ENCODE measurements around the gene LTA.
A peak's percentile ranks its signal among the peaks of the same experiment; 100 is the strongest.

LTA gene

DNA sequence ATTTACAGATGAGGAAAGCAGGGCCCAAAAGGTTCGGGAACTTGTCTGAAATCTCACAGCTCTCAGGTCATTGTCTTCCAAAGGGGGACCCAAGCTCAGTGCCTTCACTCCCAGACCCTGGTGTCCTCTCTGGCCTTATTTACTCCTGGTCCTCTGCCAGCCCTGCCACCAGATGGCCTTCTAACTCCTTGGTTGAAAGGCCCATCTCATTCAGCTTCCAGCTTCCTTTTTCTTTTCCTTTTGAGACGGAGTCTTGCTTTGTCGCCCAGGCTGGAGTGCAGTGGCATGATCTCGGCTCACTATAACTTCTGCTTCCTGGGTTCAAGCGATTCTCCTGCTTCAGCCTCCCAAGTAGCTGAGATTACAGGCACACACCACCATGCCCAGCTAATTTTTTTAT is 20.7 kb upstream of the LTA start:
- TF ChIP-seq, protein P1, sequence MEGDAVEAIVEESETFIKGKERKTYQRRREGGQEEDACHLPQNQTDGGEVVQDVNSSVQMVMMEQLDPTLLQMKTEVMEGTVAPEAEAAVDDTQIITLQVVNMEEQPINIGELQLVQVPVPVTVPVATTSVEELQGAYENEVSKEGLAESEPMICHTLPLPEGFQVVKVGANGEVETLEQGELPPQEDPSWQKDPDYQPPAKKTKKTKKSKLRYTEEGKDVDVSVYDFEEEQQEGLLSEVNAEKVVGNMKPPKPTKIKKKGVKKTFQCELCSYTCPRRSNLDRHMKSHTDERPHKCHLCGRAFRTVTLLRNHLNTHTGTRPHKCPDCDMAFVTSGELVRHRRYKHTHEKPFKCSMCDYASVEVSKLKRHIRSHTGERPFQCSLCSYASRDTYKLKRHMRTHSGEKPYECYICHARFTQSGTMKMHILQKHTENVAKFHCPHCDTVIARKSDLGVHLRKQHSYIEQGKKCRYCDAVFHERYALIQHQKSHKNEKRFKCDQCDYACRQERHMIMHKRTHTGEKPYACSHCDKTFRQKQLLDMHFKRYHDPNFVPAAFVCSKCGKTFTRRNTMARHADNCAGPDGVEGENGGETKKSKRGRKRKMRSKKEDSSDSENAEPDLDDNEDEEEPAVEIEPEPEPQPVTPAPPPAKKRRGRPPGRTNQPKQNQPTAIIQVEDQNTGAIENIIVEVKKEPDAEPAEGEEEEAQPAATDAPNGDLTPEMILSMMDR (IDR thresholded peaks at IDR 0.05; ENCODE audit: extremely low read depth, missing control alignments) = peak; percentile 88
- peak; percentile 71 for DNase-seq (ENCODE audit: low spot score)

DNA sequence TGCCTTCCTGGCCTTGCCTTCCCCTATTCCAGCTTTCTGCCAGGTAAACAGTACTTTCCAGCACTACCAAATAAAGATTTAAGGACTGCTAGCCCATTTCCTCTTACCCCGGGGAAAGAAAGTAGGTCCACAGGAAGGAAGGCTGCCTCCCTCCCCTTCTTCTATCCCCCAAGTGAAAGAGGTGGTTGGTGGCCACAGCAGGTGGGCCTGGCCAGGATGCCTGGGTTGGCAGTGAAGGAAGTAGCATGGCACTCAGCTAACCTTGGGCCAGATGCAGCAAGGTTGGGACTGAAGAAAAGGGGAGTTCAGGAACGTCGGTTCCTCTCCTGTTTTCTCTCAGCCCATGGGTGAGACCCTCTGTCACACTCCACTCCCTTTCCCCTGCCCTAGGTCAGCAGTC is 15.8 kb upstream of the LTA start:
- TF ChIP-seq, protein P1 (IDR thresholded peaks at IDR 0.05; ENCODE audit: extremely low read depth, missing control alignments) = no peak
- no peak for DNase-seq (ENCODE audit: low spot score)

DNA sequence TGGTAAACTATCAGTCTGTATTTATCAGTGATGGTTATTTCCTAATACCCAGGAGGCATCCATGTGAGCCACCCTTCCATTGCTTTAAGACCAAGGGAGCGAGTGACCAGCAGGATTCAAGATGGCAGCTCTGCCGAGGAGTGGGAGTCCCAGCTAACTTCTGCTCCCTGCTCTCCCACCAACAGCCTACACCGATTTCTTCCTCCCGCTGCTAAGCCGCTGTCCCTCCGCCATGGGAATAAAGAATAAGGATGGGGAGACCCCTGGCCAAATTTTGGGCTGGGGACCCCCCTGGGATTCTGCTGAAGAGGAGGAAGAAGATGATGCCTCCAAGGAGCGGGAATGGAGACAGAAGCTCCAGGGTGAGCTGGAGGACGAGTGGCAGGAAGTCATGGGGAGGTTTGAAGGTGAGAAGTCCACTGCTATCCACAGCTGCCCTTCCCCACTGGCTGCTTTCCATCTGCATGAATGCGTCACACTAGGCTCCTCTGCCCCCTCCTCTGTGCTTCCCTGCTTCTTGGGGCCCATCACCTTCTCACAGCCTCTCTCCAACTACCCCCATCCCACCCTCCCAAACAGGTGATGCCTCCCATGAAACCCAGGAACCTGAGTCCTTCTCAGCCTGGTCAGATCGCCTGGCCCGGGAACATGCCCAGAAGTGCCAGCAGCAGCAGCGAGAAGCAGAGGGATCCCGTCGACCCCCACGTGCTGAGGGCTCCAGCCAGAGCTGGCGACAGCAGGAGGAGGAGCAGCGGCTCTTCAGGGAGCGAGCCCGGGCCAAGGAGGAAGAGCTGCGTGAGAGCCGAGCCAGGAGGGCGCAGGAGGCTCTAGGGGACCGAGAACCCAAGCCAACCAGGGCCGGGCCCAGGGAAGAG is 14.4 kb upstream of the LTA start:
- DNase-seq (ENCODE audit: low spot score) = no peak
- TF ChIP-seq, protein P1 (IDR thresholded peaks at IDR 0.05; ENCODE audit: extremely low read depth, missing control alignments) = no peak

DNA sequence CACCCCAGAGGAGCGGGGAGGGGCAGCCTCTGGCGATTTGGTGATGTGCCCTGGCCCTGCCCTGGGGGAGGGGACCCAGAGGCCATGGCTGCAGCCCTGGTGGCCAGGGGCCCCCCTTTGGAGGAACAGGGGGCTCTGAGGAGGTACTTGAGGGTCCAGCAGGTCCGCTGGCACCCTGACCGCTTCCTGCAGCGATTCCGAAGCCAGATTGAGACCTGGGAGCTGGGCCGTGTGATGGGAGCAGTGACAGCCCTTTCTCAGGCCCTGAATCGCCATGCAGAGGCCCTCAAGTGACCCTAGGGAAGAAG is 13.8 kb upstream of the LTA start:
- TF ChIP-seq, protein P1 (IDR thresholded peaks at IDR 0.05; ENCODE audit: extremely low read depth, missing control alignments) = no peak
- DNase-seq (ENCODE audit: low spot score) = no peak

DNA sequence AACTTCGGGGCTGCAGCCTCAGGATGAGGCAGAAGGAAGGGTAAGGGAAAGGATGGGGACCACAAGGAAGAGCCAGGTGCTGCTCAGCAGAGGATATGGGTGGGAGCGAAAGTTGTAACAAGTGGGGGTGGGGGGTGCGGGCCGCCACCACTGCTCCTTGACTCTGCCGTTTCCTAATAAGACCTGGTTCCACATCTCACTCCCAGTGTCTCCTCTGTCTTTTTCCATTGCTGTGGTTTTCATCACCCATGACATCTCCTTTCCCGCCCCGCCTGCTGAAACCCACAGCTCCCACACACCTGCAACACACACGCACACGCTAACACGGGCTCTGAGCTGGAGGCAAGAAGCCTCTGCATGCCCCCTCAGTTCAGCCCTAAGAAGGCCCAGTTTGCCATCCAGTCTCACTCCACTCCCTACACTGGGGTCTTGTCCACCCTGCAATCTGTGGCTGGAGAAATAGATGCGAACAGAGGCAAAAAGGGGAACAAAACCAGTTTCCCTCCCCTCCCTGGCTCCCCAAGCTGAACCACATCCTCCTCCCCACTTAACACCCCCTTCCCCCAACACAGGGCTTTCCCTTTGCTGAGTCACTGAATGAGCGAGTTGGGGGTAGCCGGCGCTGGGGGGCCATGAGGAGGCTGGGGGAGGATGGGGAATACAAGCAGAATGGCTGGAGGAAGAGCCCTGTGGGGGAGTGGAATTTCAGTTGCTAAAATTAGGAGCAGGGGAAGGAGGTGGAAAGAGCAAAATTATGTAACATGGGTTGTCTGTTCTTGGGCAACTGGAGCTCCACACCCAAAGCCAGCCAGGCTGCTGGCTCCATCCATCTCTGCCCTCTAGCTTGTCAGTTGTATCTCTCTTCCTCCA is 13.2 kb upstream of the LTA start:
- DNase-seq (ENCODE audit: low spot score) = peak; percentile 77
- TF ChIP-seq, protein P1 (IDR thresholded peaks at IDR 0.05; ENCODE audit: extremely low read depth, missing control alignments) = no peak

DNA sequence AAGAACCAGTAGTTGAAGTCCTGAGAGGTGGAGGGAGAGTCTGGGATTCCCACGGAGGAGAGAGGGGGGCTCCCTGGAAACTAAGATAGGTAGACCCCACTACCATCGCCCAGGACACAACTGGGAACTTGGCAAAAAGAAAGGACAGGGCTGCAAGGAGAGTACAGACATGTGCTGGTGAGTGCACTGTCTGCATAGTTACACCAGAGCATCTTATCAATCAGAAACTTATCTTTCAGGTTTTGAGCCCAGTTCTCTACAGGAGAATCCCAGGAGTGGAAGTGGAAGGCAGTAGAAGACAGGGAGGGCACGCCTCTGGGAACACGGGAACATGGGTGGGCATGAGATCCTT is 12.5 kb upstream of the LTA start:
- TF ChIP-seq, protein P1 (IDR thresholded peaks at IDR 0.05; ENCODE audit: extremely low read depth, missing control alignments) = no peak

More for the DNA sequence above, 12.5 kb upstream of the LTA start:
- DNase-seq (ENCODE audit: low spot score) = no peak

Measured in GM20000 (cell line).